ENCODE results near the gene GNA15.

GNA15 gene

DNA sequence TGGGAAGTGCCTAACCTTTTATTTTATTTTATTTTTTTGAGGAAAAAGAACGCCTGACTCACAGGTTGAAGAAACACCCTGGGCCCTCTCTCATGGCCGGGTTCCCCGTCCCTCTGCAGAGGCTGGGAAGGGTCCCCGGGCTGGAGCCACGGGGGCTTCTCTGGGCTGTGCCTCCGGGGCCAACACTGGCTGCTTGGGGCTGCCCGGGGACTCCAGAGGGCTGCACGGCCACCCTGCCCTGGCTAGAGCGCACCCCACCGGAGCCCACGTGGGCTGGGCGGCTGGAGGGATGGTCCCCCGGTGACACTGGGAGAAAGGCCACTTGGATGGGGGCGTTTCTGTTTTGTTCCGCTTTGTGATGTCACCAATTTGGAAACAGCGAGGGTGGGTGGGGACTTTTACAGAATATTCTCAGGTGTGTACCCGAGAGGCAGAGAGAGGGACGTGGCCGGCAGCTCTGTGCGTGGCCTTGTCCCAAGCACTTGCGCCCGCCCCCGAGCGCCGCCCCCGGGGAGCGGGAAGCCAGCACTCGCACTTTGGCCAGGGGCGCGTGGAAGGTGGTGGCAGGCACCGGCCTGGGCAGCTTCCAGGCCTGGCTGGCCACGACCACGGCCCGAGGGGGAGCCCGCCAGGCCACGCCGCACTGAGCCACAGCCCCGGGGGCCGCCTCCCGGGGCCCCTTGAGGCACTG, 13.9 kb upstream of the GNA15 start:
- no peak for DNase-seq

- no peak for DNase-seq
Measured at GRCh38 chr19:3122512-3122870, 13.3 kb upstream of the GNA15 start.

- DNase-seq = no peak
Measured at GRCh38 chr19:3123088-3123721, 12.6 kb upstream of the GNA15 start.

DNA sequence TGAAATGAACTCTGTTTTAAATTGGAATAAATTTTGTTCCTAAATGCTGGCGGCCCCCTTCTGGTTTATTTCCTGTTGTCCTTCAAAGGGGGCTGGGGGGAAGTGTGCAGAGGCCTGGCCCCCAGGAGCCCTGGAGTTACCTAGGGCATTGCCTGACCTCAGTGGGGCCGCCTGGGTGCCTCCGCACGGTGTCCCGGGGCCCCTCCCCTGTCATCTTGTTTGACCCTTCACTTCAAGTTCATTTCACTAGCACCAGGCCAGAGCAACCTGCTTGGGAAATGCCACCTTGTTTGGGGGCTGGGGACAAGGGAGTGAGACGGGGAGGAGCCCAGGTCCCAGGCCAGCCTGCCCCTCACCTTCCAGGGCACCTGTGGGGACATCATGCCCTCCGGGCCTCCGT, 11.9 kb upstream of the GNA15 start:
- no peak for DNase-seq

DNA sequence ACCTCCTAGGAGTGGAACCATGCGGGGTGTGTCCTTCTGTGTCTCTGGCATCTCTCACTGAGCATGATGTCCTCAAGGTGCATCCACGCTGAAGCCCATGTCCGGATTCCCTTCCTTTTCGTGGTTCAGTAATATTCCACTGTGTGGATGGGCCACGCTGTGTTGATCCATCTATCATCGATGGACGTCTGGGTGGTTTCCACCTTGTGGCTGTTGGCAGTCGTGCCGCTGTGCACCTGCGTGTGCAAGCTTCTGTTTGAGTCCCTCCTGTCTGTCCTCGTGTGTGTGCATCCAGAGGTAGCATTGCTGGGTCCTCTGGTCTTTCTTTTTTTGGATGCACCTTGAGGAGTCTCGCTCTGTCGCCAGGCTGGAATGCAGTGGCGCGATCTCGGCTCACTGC, 11.2 kb upstream of the GNA15 start:
- DNase-seq = no peak

- peak in 2 of 3 experiments; percentile 21 to 55 for DNase-seq
Measured at GRCh38 chr19:3125900-3126524, 9.8 kb upstream of the GNA15 start.

DNA sequence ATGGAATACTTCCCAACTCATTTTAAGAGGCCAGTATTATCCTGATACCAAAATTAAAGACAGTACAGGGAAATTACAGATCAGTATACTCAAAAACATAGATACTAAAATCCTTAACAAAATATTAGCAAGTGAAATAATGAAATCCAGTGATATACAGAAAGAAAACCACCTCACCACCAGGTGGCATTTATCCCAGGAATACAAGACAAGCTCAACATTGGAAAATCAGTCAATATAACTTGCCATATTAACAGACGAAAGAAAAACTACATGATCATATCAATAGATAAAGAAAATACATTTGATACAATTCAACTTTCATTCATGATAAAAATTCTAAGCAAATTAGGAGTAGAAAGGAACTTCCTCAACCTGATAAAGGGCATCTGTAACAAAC, 6.7 kb upstream of the GNA15 start:
- peak in 2 of 3 experiments; percentile 6 to 48 for DNase-seq

DNA sequence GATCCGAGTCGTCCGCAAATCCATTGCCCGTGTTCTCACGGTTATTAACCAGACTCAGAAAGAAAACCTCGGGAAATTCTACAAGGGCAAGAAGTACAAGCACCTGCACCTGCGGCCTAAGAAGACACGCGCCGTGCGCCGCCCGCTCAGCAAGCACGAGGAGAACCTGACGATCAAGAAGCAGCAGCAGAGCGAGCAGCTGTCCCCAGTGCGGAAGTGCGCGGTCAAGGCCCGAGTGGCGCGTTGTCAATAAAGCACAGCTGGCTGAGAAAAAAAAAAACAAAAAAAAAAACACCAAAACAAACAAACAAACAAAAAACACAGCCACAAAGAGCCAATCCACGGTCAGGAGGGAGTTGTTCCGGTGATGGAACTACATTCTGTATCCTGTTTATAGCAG, 4.7 kb upstream of the GNA15 start:
- DNase-seq = no peak

DNA sequence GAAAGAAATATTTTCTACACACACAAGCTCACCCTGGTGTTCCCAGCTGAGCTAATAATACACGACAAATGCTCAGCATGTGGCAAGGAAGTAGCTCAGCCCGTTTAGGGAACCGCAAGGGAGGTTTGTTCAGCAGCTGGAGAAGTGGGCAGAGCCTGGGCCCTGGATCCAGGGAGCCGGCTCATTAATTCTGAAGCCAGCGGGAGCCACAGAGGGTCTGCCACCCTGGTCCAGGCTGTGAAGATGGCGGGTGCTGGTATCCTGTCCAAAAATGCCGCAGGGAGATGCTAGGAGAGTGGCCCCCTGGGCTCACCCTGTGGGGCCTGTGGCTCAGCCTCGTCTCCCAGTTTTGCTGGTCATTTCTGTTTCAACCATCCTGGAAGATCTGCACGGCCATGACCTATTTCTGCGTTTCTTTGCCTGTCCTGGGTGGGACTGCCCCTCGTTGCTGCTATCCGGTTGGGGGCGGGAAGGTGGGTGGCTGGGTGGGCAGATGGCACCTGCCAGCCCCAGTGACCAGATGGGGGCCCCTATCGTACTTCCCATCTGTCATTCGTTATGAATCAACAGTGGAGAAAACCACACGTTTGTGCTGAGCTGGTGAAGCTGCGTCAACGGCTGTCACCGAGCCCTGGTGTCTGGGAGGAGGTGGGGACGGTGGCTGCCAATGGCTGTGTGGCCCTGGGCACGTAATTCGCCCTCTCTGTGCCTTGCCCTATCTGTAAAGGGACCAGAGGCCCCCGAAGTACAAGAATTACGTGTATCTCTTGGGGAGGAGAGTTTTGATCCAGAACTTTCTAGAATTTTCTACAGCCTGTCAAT, 2.7 kb upstream of the GNA15 start:
- DNase-seq = peak in 2 of 3 experiments; percentile 81 to 96

- no peak for DNase-seq
Measured at GRCh38 chr19:3133793-3134116, 2.1 kb upstream of the GNA15 start.

- DNase-seq = no peak
Measured at GRCh38 chr19:3136684-3137055, 837 bp downstream of the GNA15 start.

GRCh38 chr19:3137119-3137518, 1.3 kb downstream of the GNA15 start:
- no peak for DNase-seq

DNA sequence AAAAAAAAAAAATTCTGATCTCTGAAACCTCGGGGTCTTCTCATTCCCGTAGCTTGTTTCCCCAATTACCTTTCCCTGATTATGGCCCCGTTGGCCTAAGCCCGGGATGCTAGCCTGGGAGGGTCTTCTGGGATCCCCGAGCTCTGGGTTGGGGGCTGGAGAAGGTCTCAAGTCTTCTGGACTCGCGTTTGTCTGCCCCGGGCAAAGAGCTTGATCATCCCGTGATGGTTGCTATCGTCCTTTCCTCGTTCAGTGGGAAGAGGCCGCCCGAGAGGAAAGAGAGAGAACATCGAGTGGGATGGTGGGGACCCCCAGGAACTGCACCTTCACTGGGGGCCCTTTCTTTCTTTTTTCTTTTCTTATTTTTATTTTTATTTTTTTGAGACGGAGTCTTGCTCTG, 2.4 kb downstream of the GNA15 start:
- no peak for DNase-seq

GRCh38 chr19:3140667-3141038, 4.8 kb downstream of the GNA15 start:
- no peak for DNase-seq

- DNase-seq = no peak
Measured at GRCh38 chr19:3142292-3142670, 6.4 kb downstream of the GNA15 start.

DNA sequence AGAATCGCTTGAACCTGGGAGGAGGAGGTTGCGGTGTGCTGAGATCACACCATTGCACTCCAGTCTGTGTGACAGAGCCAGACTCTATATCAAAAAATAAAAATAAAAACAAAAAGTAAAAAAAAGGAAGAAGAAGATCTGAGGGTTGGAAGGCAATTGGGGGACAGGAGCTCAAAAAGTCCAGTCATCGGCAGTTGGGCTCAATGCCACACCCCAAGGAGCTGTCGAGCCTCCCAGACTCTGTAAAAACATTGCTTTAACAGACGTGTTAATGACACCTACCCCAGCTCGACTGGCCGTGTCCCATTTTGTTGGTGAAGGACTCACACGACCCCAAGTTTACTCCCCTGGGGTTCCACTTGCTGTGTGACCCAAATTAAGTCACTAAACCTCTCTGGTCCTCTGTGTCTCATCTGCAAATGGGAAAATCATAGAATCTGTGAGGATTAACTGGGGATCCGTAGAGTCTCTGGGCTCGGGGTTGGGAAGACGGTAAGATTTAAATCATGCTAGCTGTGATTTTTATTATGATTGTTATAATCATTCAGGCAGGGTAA, 7.0 kb downstream of the GNA15 start:
- DNase-seq = no peak

DNA sequence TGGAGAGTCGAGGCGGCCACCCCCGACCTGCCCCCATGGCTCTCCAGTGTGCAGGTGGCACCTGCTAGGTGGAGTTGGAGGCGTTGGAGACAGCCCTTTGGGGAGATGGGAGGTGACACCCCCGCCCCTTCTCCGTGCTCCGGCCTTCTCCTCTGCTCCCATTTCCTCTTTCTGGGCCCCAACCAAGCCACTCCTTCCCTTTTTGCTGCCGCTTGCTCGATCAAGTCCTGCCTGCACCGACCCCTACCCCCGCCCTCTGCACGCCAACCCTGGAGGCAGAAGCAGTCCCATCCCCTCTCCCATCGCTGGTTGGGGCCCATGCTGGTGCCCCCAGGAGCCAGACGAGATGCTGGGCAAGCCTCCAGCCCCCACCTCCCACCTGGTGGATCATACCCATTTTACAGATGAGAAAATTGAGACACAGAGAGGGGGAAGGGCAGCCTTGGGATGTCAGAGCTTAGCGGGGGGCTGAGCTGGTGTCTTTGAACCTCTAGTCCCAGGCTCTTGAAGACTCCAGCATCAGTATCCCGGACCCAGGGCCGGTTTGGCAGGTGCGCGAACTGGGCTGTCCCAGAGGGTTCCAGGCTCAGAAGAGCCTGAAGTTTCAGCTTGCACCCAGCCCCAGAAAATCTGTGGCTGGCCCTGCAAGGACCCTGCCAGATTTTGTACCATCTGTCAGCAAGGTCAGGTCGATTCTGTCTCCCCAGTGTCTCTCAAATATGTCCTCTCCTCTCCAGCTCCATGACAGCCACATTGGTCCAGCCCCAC, 10.3 kb downstream of the GNA15 start:
- no peak for DNase-seq

DNA sequence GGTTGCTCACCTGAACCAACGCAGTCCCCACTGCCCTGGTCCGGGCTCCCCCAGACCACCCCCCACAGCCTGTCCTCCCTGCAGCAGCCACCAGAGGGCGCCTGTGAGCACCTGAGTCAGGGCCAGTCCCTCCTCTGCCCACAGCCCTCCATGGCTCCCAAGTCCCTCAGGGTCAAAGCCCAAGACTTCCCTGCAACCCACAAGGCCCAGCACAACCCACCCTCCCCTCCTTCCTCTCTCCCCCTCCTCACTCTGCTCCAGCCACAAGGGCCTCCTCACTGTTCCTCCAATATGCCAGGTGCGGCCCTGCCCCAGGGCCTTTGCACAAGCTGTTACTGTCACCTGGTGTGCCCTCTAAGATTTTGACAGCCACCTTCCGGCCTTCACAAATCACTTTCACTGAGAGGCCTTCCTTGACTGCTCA, 10.9 kb downstream of the GNA15 start:
- peak in 1 of 3 experiments; percentile 17 for DNase-seq

DNA sequence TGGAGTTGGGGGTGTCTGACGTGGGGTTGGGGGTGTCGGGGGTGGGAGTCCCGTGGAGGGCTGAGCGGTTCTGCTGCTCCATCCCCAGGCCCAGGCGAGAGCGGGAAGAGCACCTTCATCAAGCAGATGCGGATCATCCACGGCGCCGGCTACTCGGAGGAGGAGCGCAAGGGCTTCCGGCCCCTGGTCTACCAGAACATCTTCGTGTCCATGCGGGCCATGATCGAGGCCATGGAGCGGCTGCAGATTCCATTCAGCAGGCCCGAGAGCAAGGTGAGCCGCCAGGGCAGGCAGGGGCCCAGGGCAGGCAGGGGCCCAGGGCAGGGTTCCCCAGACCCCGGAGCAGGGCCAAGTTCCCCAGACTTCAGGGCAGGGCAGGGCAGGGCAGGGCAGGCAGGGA, 12.7 kb downstream of the GNA15 start:
- DNase-seq = no peak

DNA sequence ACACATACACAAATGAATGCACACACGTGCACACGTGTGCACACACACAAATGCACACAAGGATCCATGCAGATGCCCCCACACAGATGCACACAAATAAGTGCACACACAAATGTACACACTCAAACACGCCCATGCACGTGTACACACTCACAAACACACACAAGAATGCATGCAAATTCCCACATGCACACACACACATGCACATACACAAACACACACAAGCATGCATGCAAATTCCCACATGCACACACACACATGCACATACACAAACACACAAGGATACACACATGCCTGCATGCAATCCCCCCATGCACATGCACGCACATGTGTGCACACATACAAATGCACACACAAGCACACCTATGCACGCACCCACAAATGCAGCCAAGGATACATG, 13.3 kb downstream of the GNA15 start:
- DNase-seq = no peak

DNA sequence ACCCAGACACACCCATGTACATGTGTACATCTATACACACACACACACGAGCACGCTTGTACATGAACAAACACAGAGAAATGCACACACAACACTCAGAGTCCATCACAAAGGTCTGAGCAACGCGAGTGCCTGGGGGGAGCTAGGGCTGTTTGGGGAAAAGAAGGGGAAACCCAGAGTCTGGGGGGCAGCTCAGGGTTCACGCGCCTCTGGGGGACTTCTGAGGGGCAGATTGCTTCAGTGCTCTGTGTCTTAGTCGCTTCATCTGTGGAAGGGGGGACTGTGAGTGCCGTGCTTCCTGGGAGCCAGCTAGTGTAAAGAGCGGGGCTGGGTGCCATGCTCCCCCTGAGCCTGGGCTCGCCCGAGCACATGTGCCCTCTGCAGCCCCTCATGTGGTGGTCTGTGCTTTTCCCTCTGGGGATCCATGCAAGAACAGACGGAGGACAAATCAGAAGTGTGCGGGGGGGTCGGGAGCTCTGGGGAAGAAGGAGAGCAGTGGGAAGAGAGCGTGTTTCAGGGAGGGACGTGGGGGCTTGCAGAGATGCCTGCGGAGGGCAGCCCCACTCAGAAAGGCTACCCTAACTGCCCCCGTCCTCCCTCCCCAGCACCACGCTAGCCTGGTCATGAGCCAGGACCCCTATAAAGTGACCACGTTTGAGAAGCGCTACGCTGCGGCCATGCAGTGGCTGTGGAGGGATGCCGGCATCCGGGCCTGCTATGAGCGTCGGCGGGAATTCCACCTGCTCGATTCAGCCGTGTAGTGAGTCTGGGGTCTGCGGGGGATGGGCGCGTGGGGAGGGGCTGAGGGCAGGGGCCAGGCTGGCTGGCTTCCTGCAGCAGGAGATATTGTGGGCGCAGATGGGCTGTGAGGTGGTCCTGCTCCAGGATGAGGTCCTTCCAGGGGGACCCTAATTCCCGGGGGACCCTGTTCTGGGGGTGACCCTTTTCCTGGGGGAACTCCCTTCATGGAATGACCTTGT, 14.0 kb downstream of the GNA15 start:
- no peak for DNase-seq

Measured in NCI-H1417 (cell line).